GM12878 (cell line): ENCODE measurements around the gene LHFPL3. TPM values are rescaled to one million over a fixed set of nuclear protein-coding genes. Genes with fewer than 3 reads are reported as not detected.

Source experiments
- ATAC-seq: fragments of 200-7000 bp; cut with Tn5 transposase; 3 replicates; pipeline ENCODE4 v1.9.1; 2020; ENCODE audit warnings: mild to moderate bottlenecking, moderate library complexity
- BruUV-seq: library from RNA; stranded (reverse); fragments of 400-500 nt; replicated peaks from 2 replicates; lab custom pipeline; 2021; lab: Mats Ljungman, UMichigan
- CTCF ChIA-PET: fragments of 300-600 bp; sonication (Branson Sonifier 250); formaldehyde crosslinking; extraction: SDS; loops from one replicate; lab custom pipeline; 2021; ENCODE audit warnings: inconsistent platforms; lab: Yijun Ruan, JAX
- POLR2A ChIA-PET: fragments of 350-600 bp; formaldehyde crosslinking; extraction: SDS; loops from one replicate; lab custom pipeline; 2021; ENCODE audit warnings: inconsistent platforms; lab: Charles Lee
- RAD21 ChIA-PET: fragments of 300-600 bp; sonication (Branson Sonifier 250); formaldehyde crosslinking; loops from one replicate; lab custom pipeline; 2023; ENCODE audit warnings: antibody characterized with exemption; ENCODE audit not compliant: unreplicated experiment; lab: Charles Lee
- SMC1A ChIA-PET: fragments of 300-600 bp; sonication (Branson Sonifier 250); formaldehyde crosslinking; loops from one replicate; lab custom pipeline; 2023; ENCODE audit not compliant: unreplicated experiment, uncharacterized antibody; lab: Charles Lee
- DNase-seq: peaks from one replicate; pipeline ENCODE4 v3.0.0-alpha.2; 2011; ENCODE audit warnings: low read depth, low spot score
- FAIRE-seq: peaks from 3 replicates; lab custom pipeline; 2011; peaks lifted over from hg19 to GRCh38; lab: Jason Lieb, UNC
- H2AFZ ChIP-seq: 2 replicates; pipeline ENCODE4 v1.6.0; 2011; ENCODE audit warnings: low read depth, low read length, control low read depth; ENCODE audit not compliant: control insufficient read depth
- H3K27ac ChIP-seq: 2 replicates; pipeline ENCODE4 v1.5.1; 2011; ENCODE audit warnings: control low read depth; ENCODE audit not compliant: control insufficient read depth, insufficient read depth
- H3K27me3 ChIP-seq, 2 experiments: replicated peaks in 1 of 2; 2 replicates each; pipeline versions ENCODE4 v1.6.0 to v1.6.1; 2011; ENCODE audit warnings: low read length in 1 of 2; ENCODE audit not compliant: control insufficient read depth in 2 of 2, insufficient read depth in 2 of 2
- H3K36me3 ChIP-seq, 2 experiments: 2 replicates each; pipeline ENCODE4 v1.5.1; 2011; ENCODE audit warnings: low read length in 1 of 2; ENCODE audit not compliant: control insufficient read depth in 2 of 2, insufficient read depth in 2 of 2
- H3K4me1 ChIP-seq: 2 replicates; pipeline ENCODE4 v1.6.1; 2011; ENCODE audit warnings: mild to moderate bottlenecking, low read length, moderate library complexity, mixed read lengths; ENCODE audit not compliant: control insufficient read depth, insufficient read depth
- H3K4me2 ChIP-seq: 2 replicates; pipeline ENCODE4 v1.6.0; 2011; ENCODE audit warnings: control low read depth; ENCODE audit not compliant: control insufficient read depth, insufficient read depth
- H3K4me3 ChIP-seq: fragments of 200-600 bp; sonication (generic); 2 replicates; pipeline ENCODE4 v1.5.1; 2016
- H3K79me2 ChIP-seq: 2 replicates; pipeline ENCODE4 v1.6.0; 2011; ENCODE audit warnings: low read length; ENCODE audit not compliant: control insufficient read depth, insufficient read depth
- H3K9ac ChIP-seq: 2 replicates; pipeline ENCODE4 v1.8.0; 2011; ENCODE audit warnings: low read length, control low read depth, mixed read lengths; ENCODE audit not compliant: control insufficient read depth, insufficient read depth
- H3K9me3 ChIP-seq: replicated peaks from 3 replicates; pipeline ENCODE4 v1.5.1; 2011; ENCODE audit warnings: mild to moderate bottlenecking, low read length; ENCODE audit not compliant: control insufficient read depth, insufficient read depth
- H4K20me1 ChIP-seq: 2 replicates; pipeline ENCODE4 v1.6.0; 2011; ENCODE audit not compliant: control insufficient read depth, insufficient read depth
- CBX3 ChIP-seq: fragments of 200-600 bp; sonication (generic); IDR thresholded peaks from 2 replicates; pipeline ENCODE4 v1.6.1; 2016; ENCODE audit warnings: low read depth, borderline replicate concordance
- CREM ChIP-seq: IDR thresholded peaks from 2 replicates; pipeline ENCODE4 v1.6.1; 2014; ENCODE audit warnings: antibody characterized with exemption, low read depth
- KDM1A ChIP-seq: fragments of 200-600 bp; sonication (generic); IDR thresholded peaks from 2 replicates; pipeline ENCODE4 v1.6.1; 2016; ENCODE audit warnings: borderline replicate concordance
- WRNIP1 ChIP-seq: IDR thresholded peaks from 2 replicates; pipeline ENCODE4 v1.6.1; 2011; ENCODE audit warnings: low read depth, low read length, improper control_type of control experiment, borderline replicate concordance
- ZNF217 ChIP-seq: fragments of 450-650 bp; IDR thresholded peaks from 2 replicates; pipeline ENCODE4 v1.6.1; 2017; ENCODE audit warnings: antibody characterized with exemption, mild to moderate bottlenecking
- ZNF24 ChIP-seq: fragments of 450-650 bp; IDR thresholded peaks from 2 replicates; pipeline ENCODE4 v1.6.1; 2017; ENCODE audit warnings: antibody characterized with exemption, mild to moderate bottlenecking
- WGBS: methylation state at CpG from one replicate; pipeline ENCODE4 v1.1.6; 2016; ENCODE audit warnings: low lambda C conversion rate; ENCODE audit not compliant: insufficient replicate concordance, insufficient coverage; ENCODE audit errors: missing lambda C conversion rate; 5-methylcytosine and 5-hydroxymethylcytosine counted together
- in situ Hi-C: fragments of 300-500 bp; cut with MboI; formaldehyde crosslinking; loops from 9 replicates; pipeline ENCODE4 v1.14.3; 2018; ENCODE audit warnings: mixed read lengths
- intact Hi-C: fragments of 100-400 bp; cut with micrococcal nuclease; formaldehyde crosslinking; loops from one replicate; pipeline ENCODE4 v1.14.2; 2022; ENCODE audit not compliant: unreplicated experiment
- polyA plus RNA-seq, 11 experiments: library from polyadenylated mRNA; depleted of rRNA in 4 of 11; unstranded in 6 of 11; stranded (reverse) in 5 of 11; fragments of >200 nt; fragmentation: Nextera tagmentation in 4 of 11; fragmentation: Illumina TruSeq in 1 of 11; extraction: Ambion mirVana in 4 of 11; extraction: Trizol in 1 of 11; gene quantifications; 1 replicate in 1 of 11; 2 replicates in 10 of 11; pipeline versions ENCODE4 v1.2.1 to v1.2.3, GENCODE V29; 2011 to 2016; ENCODE audit warnings: inconsistent platforms in 2 of 11, missing spikeins in 2 of 11, low read depth in 1 of 11
- total RNA-seq, 4 experiments: library from RNA; depleted of rRNA in 3 of 4; stranded (reverse); fragments of >200 nt in 3 of 4; fragmentation: Illumina TruSeq in 1 of 4; extraction: Trizol in 1 of 4; gene quantifications; 2 replicates each; pipeline versions ENCODE4 v1.2.1 to v1.2.3, GENCODE V29; 2013 to 2021
- TF ChIP-seq, protein P1 (sequence below): IDR thresholded peaks from 2 replicates; pipeline ENCODE4 v1.6.1; 2012; ENCODE audit warnings: low read length, inconsistent platforms
- TF ChIP-seq, protein P2 (sequence below): fragments of 450-650 bp; formaldehyde crosslinking; IDR thresholded peaks from 2 replicates; pipeline ENCODE4 v1.4.0; 2022; ENCODE audit warnings: mild to moderate bottlenecking, moderate library complexity

LHFPL3 gene
- total and polyA plus RNA-seq, 10 of the 15 experiments (the other 5 are each of a cell fraction or from before 2014, with no cell fraction given) = 0.09 TPM; not detected in 9

DNA sequence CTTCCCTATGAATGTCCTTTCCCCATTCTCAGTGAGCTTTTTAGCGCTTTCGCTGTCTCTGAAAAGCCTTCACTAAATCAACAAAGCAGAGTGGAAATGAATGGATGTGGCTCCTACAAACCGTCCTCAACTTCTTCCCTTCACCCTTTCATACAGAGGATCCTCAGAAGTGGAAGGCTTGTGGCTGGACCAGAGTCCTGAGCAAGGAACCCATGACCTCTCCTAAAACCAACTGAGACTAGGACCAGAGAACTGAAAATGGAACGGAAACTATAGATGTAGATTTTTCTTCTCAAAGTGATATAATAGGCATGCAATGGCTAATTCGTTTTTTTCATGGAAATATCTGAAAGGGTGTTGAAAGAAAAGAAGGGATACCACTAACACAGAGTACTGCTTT, 122.5 kb downstream of the LHFPL3 start:
- WGBS = 48% methylated on average over 5 of the region's 5 CpGs
- no peak for ATAC-seq

More for the DNA sequence above, 122.5 kb downstream of the LHFPL3 start:
- DNase-seq (no peak), FAIRE-seq (no peak)
- H3K36me3 ChIP-seq = no peaks in the 10 kb centered on the region
- no peak overlapping the region for H3K9ac ChIP-seq
- no peaks in the 10 kb centered on the region for H3K27me3 ChIP-seq
- no peaks in the 10 kb centered on the region for H3K4me1 ChIP-seq
- in situ Hi-C loops (no loop called here), intact Hi-C loops (no loop called here)
- H3K9me3 ChIP-seq = no peaks in the 10 kb centered on the region
- TF ChIP-seq ZNF217 (no peak), CBX3 (no peak), KDM1A (no peak), CREM (no peak), WRNIP1 (no peak), ZNF24 (no peak)
- TF ChIP-seq, protein P1, sequence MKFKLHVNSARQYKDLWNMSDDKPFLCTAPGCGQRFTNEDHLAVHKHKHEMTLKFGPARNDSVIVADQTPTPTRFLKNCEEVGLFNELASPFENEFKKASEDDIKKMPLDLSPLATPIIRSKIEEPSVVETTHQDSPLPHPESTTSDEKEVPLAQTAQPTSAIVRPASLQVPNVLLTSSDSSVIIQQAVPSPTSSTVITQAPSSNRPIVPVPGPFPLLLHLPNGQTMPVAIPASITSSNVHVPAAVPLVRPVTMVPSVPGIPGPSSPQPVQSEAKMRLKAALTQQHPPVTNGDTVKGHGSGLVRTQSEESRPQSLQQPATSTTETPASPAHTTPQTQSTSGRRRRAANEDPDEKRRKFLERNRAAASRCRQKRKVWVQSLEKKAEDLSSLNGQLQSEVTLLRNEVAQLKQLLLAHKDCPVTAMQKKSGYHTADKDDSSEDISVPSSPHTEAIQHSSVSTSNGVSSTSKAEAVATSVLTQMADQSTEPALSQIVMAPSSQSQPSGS = no peak
- TF ChIP-seq, protein P2, sequence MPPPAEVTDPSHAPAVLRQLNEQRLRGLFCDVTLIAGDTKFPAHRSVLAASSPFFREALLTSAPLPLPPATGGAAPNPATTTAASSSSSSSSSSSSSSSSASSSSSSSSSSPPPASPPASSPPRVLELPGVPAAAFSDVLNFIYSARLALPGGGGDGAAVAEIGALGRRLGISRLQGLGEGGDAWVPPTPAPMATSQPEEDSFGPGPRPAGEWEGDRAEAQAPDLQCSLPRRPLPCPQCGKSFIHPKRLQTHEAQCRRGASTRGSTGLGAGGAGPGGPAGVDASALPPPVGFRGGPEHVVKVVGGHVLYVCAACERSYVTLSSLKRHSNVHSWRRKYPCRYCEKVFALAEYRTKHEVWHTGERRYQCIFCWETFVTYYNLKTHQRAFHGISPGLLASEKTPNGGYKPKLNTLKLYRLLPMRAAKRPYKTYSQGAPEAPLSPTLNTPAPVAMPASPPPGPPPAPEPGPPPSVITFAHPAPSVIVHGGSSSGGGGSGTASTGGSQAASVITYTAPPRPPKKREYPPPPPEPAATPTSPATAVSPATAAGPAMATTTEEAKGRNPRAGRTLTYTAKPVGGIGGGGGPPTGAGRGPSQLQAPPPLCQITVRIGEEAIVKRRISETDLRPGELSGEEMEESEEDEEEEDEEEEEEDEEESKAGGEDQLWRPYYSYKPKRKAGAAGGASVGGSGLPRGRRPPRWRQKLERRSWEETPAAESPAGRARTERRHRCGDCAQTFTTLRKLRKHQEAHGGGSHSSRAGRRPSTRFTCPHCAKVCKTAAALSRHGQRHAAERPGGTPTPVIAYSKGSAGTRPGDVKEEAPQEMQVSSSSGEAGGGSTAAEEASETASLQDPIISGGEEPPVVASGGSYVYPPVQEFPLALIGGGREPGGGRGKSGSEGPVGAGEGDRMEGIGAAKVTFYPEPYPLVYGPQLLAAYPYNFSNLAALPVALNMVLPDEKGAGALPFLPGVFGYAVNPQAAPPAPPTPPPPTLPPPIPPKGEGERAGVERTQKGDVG = no peak
- TF ChIP-seq, all 136 proteins: peak for 0
- H3K4me2 ChIP-seq = no peak overlapping the region
- ChIA-PET RAD21 (no interaction called here), CTCF (no interaction called here), SMC1A (no interaction called here), POLR2A (no interaction called here)
- no TSS peak for BruUV-seq
- no peak overlapping the region for H3K27ac ChIP-seq
- H4K20me1 ChIP-seq = no peaks in the 10 kb centered on the region
- H2AFZ ChIP-seq = no peak overlapping the region
- H3K79me2 ChIP-seq = no peaks in the 10 kb centered on the region
- H3K4me3 ChIP-seq = no peak overlapping the region
